Activated naive CD4-positive, alpha-beta T cell treated with anti-CD3 and anti-CD28 coated beads, Interleukin-2, amount 10 ng/mL, durations not matched to agents 7 days and 5 days (primary cell): ENCODE results near the gene TIMM22.

Source experiments
- CTCF ChIA-PET: fragments of 350-600 bp; sonication (Branson Sonifier 250); formaldehyde crosslinking; loops from one replicate; lab custom pipeline; 2021; ENCODE audit warnings: antibody characterized with exemption; lab: Charles Lee
- DNase-seq: peaks from one replicate; pipeline ENCODE4 v3.0.0-alpha.2; 2020
- H3K27ac Mint-ChIP-seq: one replicate; pipeline ENCODE4 v1.8.0; 2021; ENCODE audit warnings: mild to moderate bottlenecking, moderate library complexity, mixed read lengths
- H3K27me3 Mint-ChIP-seq: one replicate; pipeline ENCODE4 v1.8.0; 2021; ENCODE audit warnings: mild to moderate bottlenecking, mixed read lengths
- H3K36me3 Mint-ChIP-seq: one replicate; pipeline ENCODE4 v1.8.0; 2021; ENCODE audit warnings: mixed read lengths
- H3K4me1 Mint-ChIP-seq: one replicate; pipeline ENCODE4 v1.8.0; 2021; ENCODE audit warnings: mixed read lengths
- H3K4me3 Mint-ChIP-seq: one replicate; pipeline ENCODE4 v1.8.0; 2021; ENCODE audit warnings: mild to moderate bottlenecking, moderate library complexity, mixed read lengths
- H3K9me3 Mint-ChIP-seq: one replicate; pipeline ENCODE4 v1.8.0; 2021; ENCODE audit warnings: mixed read lengths

TIMM22 gene

DNA sequence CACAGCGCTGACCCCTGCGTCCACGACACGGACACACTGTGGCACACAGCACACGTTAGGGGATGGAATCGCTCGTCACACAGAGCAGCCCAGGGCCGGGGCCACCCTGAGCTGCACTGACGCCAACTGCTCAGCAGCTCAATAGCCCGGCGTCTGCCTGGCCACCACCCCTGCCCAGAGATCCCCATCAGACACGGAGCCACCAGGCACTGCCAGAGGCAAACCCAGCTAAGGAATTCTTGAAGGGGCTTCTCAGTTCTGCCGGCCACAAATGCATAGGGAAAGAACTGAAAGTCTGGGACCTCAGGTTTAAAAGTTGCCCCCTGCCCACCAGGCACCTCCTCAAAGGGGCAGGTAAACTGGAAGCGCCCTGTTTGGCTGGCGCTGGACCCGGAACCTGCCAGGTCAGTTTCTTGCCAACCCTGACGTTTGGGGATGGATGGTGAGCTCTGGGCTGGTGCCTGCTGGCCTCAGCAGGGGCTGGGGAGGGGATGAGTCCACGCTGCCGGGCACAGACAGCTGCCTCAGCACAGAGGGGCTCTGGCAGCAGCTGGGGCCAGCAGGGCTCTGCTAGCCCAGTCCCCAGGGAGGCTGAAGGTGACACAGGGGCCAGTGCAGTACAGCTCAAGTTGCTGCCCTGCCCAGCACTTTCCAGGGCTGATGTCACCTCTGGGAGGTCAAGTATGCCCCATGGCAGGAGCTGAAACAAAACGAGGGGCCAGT, 33.2 kb downstream of the TIMM22 start:
- Mint-ChIP-seq H3K27ac (no peak overlapping the region), H3K4me3 (no peak overlapping the region), H3K36me3 (peaks cover 8% of the 10 kb centered on the region), H3K27me3 (no peaks in the 10 kb centered on the region), H3K4me1 (no peaks in the 10 kb centered on the region), H3K9me3 (no peaks in the 10 kb centered on the region)
- CTCF ChIA-PET, result no interaction called here
- no peak for DNase-seq

DNA sequence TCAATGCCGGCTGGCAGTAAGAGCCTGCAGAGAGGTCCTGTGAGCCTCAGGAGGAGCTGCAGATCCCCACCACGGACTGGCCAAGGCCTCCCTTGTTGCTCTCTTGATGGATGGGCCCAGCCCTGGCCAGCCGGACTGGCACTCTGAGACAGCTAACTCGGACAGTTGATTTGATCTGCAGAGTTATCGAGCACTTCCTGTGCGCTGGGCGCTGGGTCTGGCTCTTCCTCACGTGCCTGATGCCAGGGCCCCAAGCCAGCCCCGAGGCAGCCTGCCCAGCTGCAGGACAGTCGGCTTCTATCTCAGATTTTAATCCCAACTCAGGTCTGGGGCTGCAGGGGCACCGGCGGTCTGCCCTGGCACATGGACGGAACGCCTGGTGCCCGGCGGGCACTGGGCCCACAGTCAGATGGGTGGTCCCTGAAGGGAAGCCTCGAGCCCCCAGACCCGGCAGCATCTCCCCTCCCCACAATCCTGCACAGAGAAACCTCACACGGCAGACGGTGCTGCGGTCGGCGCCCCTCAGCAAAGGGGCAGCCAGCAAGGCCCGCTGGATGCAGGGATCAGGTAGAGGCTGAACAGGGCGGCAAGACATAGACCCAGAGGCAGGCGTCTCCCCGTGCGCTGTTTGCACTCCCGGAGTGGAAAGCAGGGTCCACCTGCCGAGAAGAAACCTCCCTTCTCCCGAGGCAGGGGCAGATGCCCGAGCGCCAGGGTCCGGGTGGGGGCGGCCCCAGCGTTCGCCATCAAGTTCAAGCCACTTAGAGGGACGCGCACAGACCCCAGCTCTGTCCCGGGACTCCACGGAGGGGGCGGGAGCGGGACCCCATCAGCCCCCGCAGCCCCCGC, 34.0 kb downstream of the TIMM22 start:
- no peaks in the 10 kb centered on the region for H3K4me1 Mint-ChIP-seq
- H3K36me3 Mint-ChIP-seq, result peaks cover 6% of the 10 kb centered on the region
- H3K27me3 Mint-ChIP-seq, result no peaks in the 10 kb centered on the region
- no peak for DNase-seq
- no peaks in the 10 kb centered on the region for H3K9me3 Mint-ChIP-seq
- CTCF ChIA-PET, result no interaction called here
- H3K27ac Mint-ChIP-seq, result no peak overlapping the region
- H3K4me3 Mint-ChIP-seq, result no peak overlapping the region

DNA sequence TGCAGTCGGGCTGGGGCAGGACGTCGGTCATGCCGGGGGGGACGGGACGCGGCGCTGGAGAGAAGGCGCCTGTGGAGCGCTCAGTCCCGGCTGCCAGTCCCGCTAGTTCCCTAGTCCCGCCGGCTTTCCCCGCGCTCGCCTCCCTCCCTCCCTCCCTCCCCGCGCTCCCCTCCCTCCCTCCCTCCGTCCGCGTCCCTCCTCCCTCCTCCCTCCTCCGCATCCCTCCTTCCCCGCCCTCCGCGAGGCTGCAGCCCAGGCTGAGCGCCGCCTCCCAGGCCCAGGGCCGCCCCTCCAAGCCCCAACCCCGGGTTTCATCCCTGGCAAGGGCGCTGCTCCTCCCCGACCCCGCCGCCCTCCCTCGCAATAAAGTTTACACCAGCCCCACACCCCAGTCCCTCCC, 34.8 kb downstream of the TIMM22 start:
- no peaks in the 10 kb centered on the region for H3K27me3 Mint-ChIP-seq
- no peaks in the 10 kb centered on the region for H3K9me3 Mint-ChIP-seq
- H3K36me3 Mint-ChIP-seq, result peaks cover 6% of the 10 kb centered on the region
- DNase-seq, result no peak
- H3K4me1 Mint-ChIP-seq, result no peaks in the 10 kb centered on the region
- CTCF ChIA-PET, result no interaction called here
- no peak overlapping the region for H3K27ac Mint-ChIP-seq
- H3K4me3 Mint-ChIP-seq, result no peak overlapping the region

- H3K9me3 Mint-ChIP-seq, result no peaks in the 10 kb centered on the region
- no peaks in the 10 kb centered on the region for H3K4me1 Mint-ChIP-seq
- peaks cover 9% of the 10 kb centered on the region for H3K36me3 Mint-ChIP-seq
- H3K27ac Mint-ChIP-seq, result no peak overlapping the region
- no peaks in the 10 kb centered on the region for H3K27me3 Mint-ChIP-seq
- H3K4me3 Mint-ChIP-seq, result no peak overlapping the region
- CTCF ChIA-PET, result no interaction called here
- no peak for DNase-seq
These were observed 35.5 kb downstream of the TIMM22 start for GRCh38 chr17:1032391-1032790.

GRCh38 chr17:1033503-1033902, 36.6 kb downstream of the TIMM22 start:
- no peak overlapping the region for H3K4me3 Mint-ChIP-seq
- no peak for DNase-seq
- peak overlapping the region; percentile 19 for H3K27ac Mint-ChIP-seq
- no peaks in the 10 kb centered on the region for H3K27me3 Mint-ChIP-seq
- CTCF ChIA-PET, result no interaction called here
- no peaks in the 10 kb centered on the region for H3K4me1 Mint-ChIP-seq
- H3K36me3 Mint-ChIP-seq, result peaks cover 11% of the 10 kb centered on the region
- no peaks in the 10 kb centered on the region for H3K9me3 Mint-ChIP-seq

DNA sequence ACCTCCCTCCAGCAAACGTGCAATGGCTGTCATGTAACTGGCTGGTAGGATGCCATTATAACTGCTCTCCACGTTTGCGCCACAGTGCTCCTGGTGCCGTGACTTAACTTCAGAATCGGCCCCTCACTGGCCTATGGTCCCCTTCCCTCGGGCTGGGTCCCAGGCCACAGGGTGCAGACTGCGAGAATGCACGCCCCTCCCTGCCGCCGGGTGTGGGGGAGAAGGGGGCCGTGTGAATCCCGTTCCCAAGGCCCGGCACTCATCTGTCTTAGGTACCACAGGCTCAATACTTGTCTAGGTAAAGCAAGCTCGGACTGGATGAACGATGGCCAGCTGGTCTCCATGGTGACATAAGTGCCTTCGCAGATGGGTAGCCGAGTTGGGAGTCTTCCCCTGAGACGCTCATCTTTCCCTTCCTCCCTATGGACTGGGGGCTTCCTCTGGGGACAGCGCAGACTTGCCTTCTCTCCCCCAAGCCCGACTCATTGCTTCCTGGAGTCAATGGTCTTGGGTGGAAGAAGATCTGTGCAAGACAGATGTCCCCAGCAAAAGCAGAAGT, 37.8 kb downstream of the TIMM22 start:
- no peak overlapping the region for H3K27ac Mint-ChIP-seq
- H3K36me3 Mint-ChIP-seq, result peaks cover 15% of the 10 kb centered on the region

DNA sequence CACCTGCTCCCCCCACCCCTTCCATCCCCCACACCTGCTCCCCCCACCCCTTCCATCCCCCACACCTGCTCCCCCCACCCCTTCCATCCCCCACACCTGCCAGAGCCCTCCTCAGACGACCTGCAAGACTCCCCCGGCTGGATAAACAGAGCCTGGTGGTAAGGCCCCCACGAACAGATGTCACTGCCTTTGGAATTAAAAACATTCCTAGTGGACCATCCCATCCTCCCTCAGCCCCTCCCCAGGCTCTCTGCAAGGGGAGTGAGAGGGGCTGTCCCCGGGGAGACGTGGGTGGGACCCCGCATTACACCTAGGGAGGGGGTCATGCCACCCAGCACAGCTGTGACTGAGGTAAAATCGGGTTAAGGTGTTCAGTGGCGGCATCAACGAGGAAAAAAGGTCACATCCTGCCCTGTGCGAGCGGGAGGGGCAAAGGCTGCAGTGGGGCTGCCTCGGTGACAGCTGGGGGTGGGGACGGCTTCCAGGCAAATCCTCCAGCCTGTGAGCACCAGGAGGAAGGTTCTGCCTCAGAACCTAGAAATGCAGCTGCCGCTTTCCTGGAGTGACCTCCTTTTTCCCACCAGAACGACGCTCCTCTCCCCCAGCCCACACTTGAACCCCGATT, 38.7 kb downstream of the TIMM22 start:
- Mint-ChIP-seq H3K4me3 (no peak overlapping the region), H3K9me3 (no peaks in the 10 kb centered on the region), H3K36me3 (peaks cover 15% of the 10 kb centered on the region), H3K27me3 (no peaks in the 10 kb centered on the region), H3K4me1 (no peaks in the 10 kb centered on the region), H3K27ac (no peak overlapping the region)
- CTCF ChIA-PET, result no interaction called here
- no peak for DNase-seq

More for the DNA sequence above, 37.8 kb downstream of the TIMM22 start:
- Mint-ChIP-seq H3K27me3 (no peaks in the 10 kb centered on the region), H3K4me3 (no peak overlapping the region), H3K9me3 (no peaks in the 10 kb centered on the region), H3K4me1 (no peaks in the 10 kb centered on the region)
- DNase-seq, result no peak
- CTCF ChIA-PET, result no interaction called here

DNA sequence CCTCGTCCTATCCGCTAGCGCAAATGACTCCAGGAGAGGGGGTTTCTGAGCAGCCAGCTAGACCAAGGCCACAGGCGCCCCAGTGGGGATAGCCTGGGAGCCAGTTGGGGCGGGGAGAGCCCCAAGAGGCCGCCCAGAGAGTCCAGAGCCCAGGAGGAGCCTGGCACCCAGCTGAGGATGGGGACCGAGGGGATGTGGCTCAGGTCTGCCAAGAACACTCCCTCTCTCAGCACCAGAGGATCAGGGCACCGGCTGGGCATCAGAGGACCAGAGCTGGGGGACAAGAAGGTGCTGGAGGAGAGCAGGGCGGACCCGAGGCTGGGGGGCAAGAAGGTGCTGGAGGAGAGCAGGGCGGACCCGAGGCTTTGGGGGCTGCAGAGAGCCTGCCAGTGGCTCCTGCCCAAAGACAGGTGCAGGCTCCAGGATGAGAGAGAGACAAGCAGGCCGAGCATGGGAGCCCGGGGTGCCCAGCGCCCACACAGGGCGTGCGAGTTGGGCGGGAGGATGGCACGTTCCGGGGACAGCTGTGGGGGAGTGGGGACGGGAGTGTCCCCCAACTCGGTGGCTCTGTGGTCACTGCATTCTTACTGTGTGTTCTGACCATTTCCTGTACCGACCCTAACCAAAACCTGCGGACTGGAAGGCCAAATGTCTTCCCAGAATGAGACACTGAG, 39.4 kb downstream of the TIMM22 start:
- H3K9me3 Mint-ChIP-seq, result no peaks in the 10 kb centered on the region
- CTCF ChIA-PET, result no interaction called here
- no peak for DNase-seq
- no peaks in the 10 kb centered on the region for H3K4me1 Mint-ChIP-seq
- no peak overlapping the region for H3K4me3 Mint-ChIP-seq
- H3K27me3 Mint-ChIP-seq, result no peaks in the 10 kb centered on the region
- H3K36me3 Mint-ChIP-seq, result peaks cover 15% of the 10 kb centered on the region
- H3K27ac Mint-ChIP-seq, result no peak overlapping the region

- no peaks in the 10 kb centered on the region for H3K27me3 Mint-ChIP-seq
- H3K9me3 Mint-ChIP-seq, result no peaks in the 10 kb centered on the region
- no peak overlapping the region for H3K27ac Mint-ChIP-seq
- H3K36me3 Mint-ChIP-seq, result peaks cover 18% of the 10 kb centered on the region
- CTCF ChIA-PET, result no interaction called here
- no peak overlapping the region for H3K4me3 Mint-ChIP-seq
- no peak for DNase-seq
- H3K4me1 Mint-ChIP-seq, result no peaks in the 10 kb centered on the region
These were observed 39.9 kb downstream of the TIMM22 start for GRCh38 chr17:1036845-1037237.

DNA sequence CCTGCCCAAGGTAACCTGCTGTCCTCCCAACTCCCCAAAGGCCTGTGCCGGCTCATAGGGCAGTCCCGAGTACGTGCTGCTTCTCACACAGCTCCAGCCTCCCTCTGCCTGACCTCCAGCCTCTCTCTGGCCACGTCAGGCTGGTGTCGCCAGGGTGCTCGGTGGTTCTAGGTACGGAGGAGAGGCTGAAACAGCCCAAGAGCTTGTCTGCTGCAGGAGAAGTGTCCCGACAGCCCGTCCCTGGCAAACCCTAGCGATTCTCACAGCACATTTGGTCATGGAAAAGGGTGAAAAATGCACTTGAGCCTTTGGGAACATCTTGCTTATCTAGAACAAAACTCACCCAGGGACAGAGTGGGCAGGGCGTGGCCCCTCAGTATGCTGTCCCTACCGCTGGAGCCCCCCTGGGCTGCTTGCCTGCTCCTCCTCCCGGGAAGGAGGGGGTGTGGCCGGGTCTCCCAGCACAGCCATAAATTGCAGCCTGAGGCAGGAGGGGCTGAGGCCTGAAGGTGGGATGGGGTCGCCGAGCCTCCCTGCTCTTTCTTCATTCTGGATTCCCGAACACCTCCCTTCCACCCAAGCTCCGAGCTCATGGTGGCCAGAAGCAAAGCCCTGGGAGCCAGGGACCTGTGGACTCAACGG, 40.4 kb downstream of the TIMM22 start:
- Mint-ChIP-seq H3K4me1 (no peaks in the 10 kb centered on the region), H3K4me3 (no peak overlapping the region), H3K36me3 (peaks cover 23% of the 10 kb centered on the region), H3K9me3 (no peaks in the 10 kb centered on the region), H3K27ac (no peak overlapping the region), H3K27me3 (no peaks in the 10 kb centered on the region)
- no peak for DNase-seq
- CTCF ChIA-PET, result interaction anchor here (1.3 kb wide), 1 partner anchor 18 kb away, joined by 4 read pairs; no protein-coding TSS in a partner anchor

DNA sequence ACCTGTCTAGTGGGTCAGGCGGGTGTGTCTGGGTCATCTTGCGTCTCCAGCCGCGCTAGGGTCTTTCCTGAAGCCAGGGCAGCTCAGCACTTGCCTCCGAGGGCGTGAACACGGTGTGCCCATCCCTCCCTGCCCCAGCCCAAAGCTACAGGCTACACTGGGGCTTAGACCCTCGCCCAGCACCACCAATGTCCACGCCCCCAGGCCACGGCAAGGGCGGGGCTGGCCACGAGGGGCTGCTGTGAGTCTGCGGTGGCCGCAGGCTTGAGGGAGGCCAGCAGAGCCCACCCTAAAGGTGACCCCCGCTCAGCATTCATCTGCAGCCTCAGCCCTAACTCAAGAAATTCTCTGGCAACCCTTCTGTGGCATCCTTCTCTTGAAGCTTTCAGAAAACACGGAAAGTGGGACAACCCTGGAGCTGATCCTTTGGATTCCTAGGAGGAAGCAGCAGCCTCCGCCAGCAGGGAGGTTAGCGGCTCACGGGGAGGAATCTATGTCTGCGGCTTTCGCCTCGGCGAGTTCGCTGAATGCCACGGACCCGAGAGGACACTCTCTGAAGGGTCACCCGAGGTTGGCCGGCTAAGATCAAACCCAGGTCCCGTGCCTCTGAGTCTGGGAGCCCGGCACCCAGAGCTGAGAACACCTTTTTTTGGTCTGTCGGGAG, 41.7 kb downstream of the TIMM22 start:
- no peaks in the 10 kb centered on the region for H3K27me3 Mint-ChIP-seq
- H3K27ac Mint-ChIP-seq, result no peak overlapping the region
- CTCF ChIA-PET, result interaction anchor here (1.3 kb wide), 1 partner anchor 17 kb away, joined by 4 read pairs; no protein-coding TSS in a partner anchor
- H3K36me3 Mint-ChIP-seq, result peaks cover 28% of the 10 kb centered on the region
- no peak overlapping the region for H3K4me3 Mint-ChIP-seq
- H3K9me3 Mint-ChIP-seq, result no peaks in the 10 kb centered on the region
- no peak for DNase-seq
- H3K4me1 Mint-ChIP-seq, result no peaks in the 10 kb centered on the region

DNA sequence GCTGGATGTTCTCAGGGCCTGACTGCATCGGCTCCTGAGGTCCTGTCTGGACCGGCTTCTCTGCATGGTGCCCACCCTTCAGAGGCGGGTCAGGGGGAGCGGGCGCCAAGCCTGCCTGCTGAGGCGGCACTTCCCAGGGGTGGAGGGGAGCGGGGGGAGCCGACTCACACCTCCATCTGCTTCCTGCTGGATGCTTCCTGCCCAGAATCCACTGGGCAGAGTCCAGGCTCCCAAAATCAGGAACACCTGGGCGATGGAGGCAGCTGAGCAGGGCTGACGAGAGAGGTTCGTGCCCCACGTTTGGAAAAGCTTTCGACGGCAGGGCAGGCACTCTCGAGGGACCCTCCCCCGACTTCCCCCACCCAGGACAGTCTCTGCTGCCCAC, 42.2 kb downstream of the TIMM22 start:
- no peaks in the 10 kb centered on the region for H3K27me3 Mint-ChIP-seq
- no peak for DNase-seq
- H3K36me3 Mint-ChIP-seq, result peaks cover 24% of the 10 kb centered on the region
- no peaks in the 10 kb centered on the region for H3K9me3 Mint-ChIP-seq
- no peak overlapping the region for H3K4me3 Mint-ChIP-seq
- no peak overlapping the region for H3K27ac Mint-ChIP-seq
- H3K4me1 Mint-ChIP-seq, result no peaks in the 10 kb centered on the region
- CTCF ChIA-PET, result no interaction called here

DNA sequence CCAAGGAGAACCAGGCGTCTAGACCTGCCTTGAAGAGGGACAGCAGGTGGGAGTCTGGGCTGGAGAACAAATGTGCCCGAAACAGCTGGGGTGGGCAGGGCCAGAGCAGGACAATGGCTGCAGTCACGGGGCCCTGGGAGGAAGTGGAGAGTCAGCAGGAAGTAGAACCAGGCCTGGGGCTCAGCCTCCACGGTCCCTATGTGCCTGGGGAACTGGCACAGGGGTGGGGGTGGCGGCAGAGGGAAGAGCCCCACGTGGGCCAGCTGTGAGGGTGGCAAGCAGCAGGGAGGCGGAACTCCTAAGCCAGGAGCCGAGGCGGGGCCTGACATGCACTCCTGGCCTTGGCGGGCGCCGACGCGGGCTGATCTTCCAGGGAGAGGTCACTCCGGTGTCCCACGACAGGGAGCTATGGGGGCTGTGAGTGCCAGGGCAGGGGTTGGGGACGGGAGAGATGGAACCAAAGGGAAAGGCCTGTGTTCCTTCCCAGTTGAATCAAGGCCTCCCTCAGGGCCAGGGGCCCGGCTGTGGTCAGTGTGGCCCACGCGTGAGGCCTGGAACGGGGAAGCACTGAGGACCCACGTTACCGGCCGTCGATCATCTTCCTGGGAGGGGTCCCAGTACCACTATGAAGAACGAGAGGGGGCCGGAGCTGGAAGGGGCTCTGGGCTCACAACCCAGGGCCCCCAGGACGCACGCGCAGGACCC, 42.7 kb downstream of the TIMM22 start:
- DNase-seq, result no peak
- Mint-ChIP-seq H3K4me3 (no peak overlapping the region), H3K27ac (no peak overlapping the region), H3K4me1 (no peaks in the 10 kb centered on the region), H3K9me3 (no peaks in the 10 kb centered on the region), H3K27me3 (no peaks in the 10 kb centered on the region), H3K36me3 (peaks cover 25% of the 10 kb centered on the region)
- CTCF ChIA-PET, result no interaction called here
